ENCODE measurements around the gene GLRA3.
"Not testable (repeated sequence)": the region's sequence is repeated elsewhere in the genome, so short reads cannot be mapped to it uniquely, and the experiment has no call there.

Gene GLRA3

DNA sequence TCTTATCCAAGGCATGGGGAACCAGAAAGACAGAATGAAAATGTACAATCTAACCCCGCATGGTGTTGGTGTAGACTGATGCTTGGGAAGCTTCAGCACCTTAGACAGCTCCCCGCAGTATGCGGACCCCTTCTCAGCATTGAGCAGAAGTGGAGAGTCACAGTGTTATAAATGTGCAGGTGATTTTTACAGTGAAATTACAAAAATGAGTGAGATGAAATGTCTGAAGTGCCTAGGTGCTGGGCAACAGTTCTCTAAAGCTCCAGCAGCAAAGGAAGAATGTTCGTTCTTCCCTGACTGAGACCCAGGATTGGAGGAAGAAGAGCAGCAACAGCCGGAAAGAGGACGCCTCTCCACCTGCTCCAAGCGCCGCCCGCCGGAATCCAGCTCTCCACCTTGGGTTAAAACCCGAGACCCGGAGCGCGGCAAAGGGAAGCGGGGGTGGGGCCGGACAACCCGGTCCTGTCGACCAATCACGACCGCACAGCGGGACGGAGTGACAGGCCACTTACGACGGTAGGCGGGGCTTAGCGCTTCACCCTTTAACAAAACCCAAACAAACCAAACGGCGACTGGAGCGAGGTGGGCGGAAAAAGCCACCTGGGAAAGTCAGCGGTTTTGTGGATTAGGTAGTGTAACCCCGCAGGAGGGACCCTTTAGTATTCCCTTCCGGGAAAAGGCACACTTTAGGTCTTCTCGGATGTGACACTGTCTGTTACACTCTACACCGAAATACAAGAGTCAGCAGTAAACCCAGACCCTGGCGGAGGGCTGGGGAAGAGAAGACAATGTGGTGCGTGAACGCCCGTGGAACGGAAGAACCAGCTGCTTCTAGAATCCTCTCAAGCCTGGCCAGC, at the start of gene GLRA3:
Gene GLRA3, minus strand, starts transcription at position 403 of the 857 bp plus-strand sequence. CDS start 436 bp downstream, outside the sequence.
- DNase-seq (ENCODE audit: low read depth): peak; percentile 10

DNA sequence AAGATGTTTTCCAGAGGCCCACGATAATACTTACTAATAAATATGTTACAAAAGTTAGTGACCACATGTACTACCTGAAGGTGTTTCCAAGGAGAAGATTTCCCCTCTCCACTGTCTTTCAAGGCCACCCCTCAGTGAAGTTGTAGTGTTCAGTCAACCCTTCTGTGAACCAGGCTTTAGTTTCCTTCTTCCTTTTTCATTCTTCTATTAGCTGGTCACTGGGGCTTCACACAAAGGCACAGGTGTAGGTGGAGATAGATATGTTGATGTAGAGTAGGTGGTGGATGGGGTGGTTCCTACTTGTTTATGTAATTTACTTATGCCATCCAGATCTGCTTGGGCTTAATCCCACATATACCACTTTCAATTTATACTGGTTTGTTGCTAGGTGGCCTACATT, 45.9 kb upstream of the GLRA3 start:
- no peak for DNase-seq (ENCODE audit: low read depth)

DNA sequence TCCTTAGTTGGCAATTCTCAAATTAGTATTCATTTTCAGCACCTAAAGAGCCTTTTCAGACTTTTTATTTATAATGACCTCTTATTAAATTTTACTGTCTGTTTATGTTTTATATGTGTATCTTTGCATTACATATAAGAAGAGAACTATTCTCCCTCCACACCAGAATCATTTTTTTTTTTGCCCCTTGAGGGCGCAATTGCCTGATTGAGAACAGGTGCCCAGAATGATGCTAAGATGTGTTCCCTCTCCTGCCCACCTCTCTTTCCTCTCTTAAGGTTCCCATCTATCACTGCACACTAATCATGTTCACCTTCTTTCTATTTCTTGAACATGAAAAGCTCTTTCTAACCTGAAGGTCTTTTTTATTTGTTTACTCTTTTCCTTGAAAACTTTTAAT, 44.9 kb upstream of the GLRA3 start:
- no peak for DNase-seq (ENCODE audit: low read depth)

DNA sequence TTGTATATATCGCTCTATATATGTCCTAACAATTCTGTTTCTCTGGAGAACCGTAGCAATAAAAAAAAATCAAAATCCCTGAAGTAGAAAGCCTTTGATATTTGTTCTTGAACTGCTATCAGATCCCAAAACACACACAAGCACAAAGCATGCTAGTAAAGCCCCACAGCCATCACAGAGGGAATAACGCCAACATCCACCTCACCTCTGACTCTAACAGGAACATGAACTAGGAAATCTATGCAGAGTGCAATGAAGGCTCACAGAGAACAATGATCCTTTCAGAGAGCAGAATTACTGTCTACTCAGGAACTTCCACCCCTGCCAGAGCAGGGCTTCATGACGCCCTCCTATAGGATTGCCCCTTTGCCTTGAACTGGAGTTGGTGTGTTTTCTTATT, 44.1 kb upstream of the GLRA3 start:
- DNase-seq (ENCODE audit: low read depth): not testable (repeated sequence)

DNA sequence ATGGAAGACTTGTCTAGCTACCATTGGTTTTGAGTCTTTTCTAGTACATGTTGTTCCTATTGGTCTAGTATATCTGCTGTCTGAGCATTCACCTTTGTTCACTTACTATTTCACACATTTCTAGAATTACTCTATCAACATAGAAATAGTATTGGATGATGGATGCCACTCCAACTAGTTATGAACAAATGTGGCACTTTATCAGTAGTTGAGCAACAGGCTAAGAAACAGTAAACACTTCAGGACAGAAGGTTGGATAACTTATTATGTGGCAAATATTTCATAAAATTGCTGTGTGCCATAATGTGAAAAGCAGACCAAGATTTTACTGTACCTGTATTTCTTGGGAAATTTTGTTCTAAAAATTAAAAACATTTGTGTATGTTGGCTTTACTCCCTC, 42.4 kb upstream of the GLRA3 start:
- no peak for DNase-seq (ENCODE audit: low read depth)

DNA sequence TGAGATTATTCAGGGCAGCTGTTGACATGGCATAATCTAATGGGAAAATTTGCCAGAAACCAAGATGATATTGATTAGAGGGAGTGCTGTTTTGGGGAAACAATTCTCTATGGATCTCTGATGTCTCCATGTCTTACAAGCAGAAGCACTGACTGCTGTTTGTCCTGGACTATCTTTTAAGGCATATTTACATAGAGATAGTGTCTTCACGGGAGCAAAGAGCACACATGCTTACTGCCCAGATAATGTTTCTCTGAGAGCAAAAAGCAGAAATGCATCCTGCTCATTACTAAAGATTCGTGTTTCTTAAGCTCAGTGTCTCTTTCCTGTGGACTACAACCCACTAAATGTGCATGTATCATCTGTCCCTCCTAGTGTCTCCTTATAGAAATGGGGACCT, 41.3 kb upstream of the GLRA3 start:
- DNase-seq (ENCODE audit: low read depth): no peak

DNA sequence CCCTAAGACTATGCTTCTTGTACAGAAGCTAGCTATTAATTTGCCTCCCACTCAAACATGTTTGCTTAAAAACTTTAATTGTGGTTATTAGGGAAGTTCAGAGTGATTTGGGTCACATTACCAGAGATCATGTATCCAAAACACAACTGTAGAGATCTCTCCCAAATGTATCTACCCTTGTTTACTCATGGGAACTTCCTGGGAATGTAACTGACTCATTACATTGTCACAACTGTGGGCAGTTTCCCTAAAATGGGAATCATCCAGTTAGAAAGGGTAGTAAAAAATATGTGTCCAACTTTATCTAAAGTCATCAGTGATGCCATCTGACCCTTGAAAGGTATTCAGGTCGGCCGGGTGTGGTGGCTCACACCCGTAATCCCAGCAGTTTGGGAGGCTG, 40.3 kb upstream of the GLRA3 start:
- no peak for DNase-seq (ENCODE audit: low read depth)

DNA sequence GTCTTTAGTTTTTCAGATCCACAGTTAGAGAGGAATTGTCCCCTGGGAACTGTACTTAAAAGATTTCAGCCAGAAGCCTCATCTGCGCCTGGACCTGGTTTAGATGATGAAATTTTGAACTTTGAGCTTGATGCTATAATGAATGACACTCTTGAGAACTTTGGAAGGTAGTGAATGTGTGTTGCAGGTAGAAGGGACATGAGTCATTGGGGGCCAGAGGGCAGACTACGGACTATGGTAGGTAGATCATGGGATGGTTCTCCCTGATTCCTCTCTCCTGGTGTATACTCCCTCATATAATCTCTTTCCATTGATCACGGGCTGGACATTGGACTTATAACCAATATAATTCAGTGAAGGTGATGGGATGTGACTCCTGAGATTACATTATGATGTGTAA, 38.9 kb upstream of the GLRA3 start:
- DNase-seq (ENCODE audit: low read depth): no peak

DNA sequence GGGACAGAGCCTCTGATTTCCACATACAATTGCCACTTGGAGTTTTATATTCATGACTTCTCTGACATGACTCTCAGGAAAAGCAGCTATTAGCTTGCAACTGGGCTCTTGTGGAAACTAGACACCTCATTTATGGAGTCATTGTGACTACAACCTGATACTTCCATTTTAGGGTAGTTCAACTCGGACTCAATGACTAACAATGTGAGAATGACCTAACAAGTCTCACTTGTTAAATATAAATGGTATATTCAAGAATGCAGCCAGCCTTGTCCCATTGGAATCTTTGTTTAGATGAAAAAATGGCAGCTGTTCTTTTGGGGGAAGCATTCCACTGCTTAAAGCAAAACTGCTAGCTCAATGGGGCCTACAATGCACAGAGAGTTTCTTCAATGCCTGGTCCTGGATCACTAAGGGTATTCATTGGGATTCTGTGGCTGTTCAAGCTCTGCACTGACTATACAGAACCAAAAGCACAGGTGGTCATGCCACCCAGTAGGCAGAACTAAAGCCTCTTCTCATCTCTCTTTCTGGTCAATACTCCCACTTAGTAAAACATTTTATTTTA, 36.5 kb upstream of the GLRA3 start:
- DNase-seq (ENCODE audit: low read depth): no peak

DNA sequence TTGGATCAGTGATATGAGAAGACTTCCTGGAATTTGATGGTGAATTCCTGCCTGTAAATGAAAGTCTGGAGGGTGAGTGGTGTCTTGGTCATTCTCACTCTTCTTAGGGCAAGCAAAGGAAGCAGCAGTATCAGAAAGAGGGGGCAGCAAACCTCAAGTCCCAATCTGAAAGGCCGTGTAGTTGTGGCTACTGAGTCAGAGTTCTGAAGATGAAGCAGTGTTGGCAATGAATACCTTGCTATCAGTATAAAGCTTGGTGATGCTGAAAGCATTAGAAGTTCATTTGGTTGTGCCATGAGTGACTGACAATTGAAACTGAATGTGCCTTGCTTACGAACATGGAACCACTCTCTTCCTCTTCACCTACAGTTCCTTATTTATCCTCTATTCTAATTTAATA, 35.0 kb upstream of the GLRA3 start:
- no peak for DNase-seq (ENCODE audit: low read depth)

DNA sequence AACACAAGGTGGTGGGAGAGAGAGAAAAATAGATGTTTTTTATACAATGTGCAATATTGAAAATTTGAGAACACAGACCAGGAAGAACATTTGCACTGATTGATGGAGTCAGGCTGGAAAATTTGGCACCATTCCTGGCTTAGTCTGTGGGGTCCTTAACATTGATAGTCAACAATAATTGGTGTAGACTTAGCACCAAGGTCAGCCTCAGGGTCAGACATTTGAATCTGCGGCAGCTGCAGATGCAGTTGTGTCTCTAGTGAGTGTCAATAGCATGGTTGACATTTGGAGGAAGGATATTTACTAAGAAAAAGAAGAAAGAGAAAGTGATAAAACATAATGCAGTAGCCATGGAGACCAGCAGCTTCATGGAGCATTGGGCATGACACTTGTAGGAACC, 31.5 kb upstream of the GLRA3 start:
- DNase-seq (ENCODE audit: low read depth): no peak

DNA sequence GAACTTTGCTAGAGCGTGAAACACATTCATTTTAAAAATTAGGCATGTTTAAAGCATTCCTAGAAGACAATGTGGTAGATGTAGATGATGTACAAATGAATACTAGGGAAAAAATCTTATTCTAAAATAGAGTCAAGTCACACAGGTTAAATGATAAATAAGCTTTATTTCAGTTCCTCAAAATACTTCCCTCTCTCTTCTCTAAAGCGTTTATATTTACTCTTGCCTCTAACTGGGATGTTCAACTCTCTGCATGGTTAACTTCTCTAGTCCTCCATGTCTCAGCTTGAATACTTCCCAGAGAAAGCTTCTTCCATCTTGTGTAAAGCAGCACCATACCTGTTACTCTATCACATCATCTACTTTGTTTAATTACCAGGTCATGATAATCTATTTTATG, 30.9 kb upstream of the GLRA3 start:
- no peak for DNase-seq (ENCODE audit: low read depth)

DNA sequence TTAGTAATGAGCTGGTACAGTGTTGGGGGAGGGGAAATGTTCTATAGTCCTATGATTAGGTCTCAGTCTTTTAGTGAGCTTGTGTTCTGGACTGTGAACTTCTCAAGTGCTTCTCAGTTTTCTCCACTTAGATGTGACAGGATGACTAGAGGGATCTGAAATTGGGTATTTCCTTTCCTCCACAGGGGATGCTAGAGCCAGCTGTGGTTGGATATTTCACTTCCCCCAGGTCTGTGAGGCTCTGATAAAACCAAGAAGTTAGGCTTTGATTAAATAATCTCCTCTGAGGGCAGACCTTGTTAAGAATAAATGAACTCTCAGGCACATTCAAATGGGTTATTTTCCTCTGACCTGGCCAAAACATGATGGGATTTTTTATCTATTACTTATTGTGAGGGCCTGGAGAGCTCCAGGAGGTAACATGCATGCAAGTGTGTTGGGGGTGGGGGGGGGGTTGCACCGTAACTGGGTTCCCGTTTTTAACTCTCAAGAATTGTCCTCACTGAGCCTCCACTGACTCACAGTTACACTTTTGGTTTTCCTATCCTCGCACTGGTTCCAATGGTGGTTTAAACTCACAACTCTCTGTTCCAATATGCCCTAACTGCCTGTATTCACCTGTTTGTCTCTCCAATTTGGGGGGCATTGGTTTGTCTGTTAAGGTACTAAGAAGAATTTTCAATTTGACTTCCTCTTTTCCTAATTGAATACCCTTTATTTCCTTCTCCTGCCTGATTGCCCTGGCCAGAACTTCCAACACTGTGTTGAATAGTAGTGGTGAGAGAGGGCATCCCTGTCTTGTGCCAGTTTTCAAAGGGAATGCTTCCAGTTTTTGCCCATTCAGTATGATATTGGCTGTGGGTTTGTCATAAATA, 28.1 kb upstream of the GLRA3 start:
- no peak for DNase-seq (ENCODE audit: low read depth)

DNA sequence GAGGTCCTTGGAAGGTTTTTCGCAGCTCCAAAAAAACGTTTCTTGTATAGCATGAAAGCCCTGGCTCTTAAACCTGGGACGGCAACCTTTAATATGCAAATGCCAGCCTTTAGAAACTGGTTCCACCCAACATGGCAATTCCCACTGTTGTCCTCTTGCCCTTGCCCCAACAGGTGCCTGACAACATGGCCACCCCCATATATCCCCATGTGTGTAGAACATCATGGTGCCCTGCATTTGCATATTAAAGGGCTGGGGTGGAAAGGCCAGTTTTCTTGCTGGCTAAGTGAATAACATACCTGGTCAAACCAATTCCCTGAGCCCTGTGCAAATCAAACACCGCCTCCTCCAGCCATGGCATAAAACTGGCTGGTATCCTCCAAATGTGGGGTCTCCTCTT, 26.0 kb upstream of the GLRA3 start:
- DNase-seq (ENCODE audit: low read depth): no peak

DNA sequence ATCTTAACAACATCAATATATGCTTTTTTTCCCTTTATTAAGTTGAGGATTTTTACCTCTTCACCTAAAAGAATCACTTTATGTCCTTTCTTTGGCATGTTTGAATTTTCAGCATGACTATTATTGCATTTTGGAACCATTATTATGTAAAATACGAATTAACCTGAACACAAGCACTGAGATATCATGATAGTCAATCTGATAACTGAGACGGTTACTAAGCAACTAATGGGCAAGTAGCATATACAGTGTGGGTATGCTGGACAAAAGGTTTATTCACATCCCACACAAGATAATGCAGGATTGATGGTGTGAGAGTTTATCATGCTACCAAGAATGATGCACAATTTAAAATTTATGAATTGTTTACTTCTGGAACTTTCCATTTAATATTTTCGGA, 24.6 kb upstream of the GLRA3 start:
- no peak for DNase-seq (ENCODE audit: low read depth)

DNA sequence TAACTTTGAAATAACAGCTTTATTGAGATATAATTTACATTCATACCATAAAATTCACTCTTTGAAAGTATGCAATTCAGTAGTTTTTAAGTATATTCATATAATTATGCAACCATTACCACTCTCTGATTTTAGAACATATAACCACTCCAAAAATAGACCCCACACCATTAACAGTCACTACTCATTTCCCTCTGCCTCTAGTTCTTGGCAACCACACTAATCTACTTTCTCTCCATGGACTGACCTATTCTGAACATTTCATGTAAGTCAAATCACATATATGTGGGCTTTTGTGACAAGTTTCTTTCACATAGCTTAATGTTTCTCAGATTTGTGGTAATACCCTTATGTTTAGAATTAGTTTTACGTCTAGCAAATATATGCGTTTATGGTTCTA, 19.5 kb upstream of the GLRA3 start:
- no peak for DNase-seq (ENCODE audit: low read depth)

DNA sequence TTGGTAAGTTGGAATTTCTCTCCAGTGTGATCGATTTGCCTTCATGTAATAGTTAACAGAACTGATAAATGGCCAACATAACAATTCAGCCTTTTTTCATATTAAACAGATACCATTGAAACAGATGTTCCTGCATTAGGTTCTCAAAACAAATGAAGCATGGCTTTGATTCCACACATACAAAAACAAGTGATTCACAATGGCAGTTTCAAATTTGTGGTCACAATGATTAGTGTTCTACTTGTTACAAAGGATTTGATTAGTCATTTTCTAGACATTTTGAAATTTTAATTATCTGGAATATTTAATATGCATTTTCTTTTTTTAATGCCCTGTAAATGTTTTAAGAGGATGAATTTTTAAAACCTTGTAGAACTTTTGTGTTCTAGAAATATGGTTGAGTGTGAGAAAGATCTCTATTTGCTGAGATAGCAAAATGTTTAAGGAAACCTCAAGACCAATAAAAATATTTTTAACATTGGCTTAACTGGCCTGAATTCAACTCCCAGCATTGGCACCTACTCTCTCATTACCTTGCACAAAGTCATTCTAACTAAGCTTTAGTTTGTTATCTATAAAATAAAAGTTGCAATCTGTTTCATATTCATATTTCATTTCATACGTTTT, 18.9 kb upstream of the GLRA3 start:
- DNase-seq (ENCODE audit: low read depth): no peak

DNA sequence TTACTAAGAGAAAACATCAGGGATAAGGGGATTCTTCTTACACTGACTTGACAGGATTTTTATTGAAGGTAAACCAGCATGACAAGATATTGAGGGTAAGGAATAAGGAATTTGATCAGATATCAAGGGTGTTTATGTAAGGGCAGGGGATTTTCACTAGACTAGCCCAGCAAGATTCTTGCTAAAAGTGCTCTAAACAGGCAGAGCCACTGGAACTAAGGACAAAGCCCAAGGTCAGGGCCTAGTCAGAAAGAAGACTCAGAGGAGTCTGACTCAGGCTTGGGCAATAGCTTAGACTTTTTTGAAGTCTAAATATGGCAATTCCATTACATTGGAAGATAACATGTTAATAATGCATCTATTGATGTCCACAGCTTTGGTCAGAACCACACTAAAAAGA, 6.5 kb upstream of the GLRA3 start:
- DNase-seq (ENCODE audit: low read depth): no peak

DNA sequence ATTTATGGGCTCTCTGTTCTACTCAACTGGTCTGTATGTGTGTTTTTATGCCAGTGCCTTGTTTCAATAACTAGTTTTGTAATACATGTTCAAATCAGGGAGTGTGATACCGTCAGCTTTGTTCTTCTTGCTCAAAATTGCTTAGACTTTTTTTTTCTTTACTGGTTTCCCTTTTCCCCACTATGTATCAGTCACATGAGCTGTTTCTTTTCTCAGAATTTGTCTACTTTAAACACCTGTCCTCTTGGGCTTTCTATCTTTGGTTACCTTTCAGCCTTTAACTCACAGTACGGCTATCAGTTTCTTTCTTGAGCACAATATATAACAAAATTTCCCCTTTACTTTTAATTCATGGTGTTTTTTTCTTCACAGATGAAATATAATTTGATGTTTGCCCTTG, 5.4 kb upstream of the GLRA3 start:
- no peak for DNase-seq (ENCODE audit: low read depth)

DNA sequence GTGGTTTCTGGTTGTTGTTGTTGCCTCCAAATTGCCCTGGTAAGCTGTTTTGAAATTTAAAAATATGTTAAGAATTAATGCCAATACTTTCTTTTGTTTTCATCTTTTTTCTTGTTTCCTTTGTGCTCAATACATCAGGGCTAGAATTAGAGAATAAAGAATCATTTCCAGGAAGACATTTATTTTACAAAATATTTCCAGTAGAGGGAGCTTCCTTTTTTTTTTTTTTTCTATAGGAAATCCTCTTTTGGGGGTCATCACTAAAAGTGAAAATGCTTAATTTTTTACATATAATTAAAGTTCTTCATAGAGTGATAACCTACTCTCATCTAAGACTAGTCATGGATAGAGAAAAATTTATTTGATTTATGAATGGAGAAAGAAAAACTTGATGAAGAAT, 2.4 kb downstream of the GLRA3 start:
- DNase-seq (ENCODE audit: low read depth): no peak

DNA sequence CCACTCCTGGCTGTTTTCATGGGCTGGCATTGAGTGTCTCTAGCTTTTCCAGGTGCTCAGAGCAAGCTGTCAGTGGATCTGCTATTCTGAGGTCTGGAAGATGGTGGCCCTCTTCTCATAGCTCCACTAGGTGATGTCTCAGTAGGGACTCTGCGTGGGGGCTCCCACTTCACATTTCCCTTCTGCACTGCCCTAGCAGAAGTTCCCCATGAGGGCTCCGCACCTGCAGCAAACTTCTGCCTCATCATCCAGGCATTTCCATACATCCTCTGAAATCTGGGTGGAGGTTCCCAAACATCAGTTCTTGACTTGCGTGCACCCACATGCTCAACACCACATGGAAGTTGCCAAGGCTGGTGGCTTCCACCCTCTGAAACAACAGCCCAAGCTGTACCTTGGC, 13.8 kb downstream of the GLRA3 start:
- DNase-seq (ENCODE audit: low read depth): no peak

DNA sequence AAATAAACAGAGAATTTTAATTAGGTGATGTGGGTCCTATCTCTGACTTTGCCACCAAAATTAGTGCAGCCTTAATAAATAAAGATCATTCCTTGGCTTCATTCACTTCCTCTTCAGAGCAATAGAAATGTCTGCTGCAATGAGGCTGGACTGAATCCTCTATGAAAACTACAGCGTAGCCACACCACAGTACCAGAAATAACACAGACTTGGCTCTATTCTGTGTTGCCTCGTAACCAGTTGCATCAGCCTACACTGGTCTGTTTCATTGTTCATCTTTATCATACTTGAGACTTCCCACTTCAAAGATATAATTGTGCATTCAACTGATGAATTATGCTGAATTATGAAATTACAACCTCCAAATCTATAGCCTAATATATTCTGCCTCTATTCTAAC, 15.8 kb downstream of the GLRA3 start:
- no peak for DNase-seq (ENCODE audit: low read depth)

DNA sequence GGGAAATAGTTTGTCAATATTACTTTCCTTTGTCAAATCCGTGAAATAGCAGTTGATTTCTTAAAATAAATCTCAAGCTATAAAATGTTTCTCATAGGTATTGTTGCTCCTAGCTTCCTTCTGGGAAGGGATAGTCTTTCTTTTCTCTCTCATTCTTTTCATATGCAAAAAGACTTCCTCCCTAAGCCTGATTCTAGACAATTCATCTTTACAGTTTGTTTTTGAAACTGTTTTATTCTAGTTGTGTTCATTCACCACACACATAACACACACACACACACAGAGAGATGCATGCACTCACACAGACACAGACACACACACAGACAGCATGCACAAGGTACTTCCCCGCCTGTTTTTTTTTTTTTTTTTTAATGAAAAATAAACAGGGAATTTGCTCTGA, 18.2 kb downstream of the GLRA3 start:
- DNase-seq (ENCODE audit: low read depth): no peak
